ENCODE results near the gene GALNT9.

GRCh38 chr12:132335179-132335756 is 5.9 kb upstream of the GALNT9 start:
- TF ChIP-seq CTCF (IDR thresholded peaks at IDR 0.05) (no peak), EP300 (IDR thresholded peaks at IDR 0.05) (no peak)
